ENCODE results near the gene CCL15. TPM values are rescaled to one million over a fixed set of nuclear protein-coding genes. Genes with fewer than 3 reads are reported as not detected.
A peak's percentile ranks its signal among the peaks of the same experiment; 100 is the strongest.

Gene CCL15, protein sequence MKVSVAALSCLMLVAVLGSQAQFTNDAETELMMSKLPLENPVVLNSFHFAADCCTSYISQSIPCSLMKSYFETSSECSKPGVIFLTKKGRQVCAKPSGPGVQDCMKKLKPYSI
- not detected for total RNA-seq
- under 1 TPM; 0.15 to 0.20 (median 0.19) TPM for polyA plus RNA-seq
- long read RNA-seq, donor 1, partial matches to known transcripts = 0 of 1 reads
- long read RNA-seq, donor 1, other reads (novel, unspliced or antisense) = 0 of 1 reads
- long read RNA-seq, donor 2 = 0 reads

DNA sequence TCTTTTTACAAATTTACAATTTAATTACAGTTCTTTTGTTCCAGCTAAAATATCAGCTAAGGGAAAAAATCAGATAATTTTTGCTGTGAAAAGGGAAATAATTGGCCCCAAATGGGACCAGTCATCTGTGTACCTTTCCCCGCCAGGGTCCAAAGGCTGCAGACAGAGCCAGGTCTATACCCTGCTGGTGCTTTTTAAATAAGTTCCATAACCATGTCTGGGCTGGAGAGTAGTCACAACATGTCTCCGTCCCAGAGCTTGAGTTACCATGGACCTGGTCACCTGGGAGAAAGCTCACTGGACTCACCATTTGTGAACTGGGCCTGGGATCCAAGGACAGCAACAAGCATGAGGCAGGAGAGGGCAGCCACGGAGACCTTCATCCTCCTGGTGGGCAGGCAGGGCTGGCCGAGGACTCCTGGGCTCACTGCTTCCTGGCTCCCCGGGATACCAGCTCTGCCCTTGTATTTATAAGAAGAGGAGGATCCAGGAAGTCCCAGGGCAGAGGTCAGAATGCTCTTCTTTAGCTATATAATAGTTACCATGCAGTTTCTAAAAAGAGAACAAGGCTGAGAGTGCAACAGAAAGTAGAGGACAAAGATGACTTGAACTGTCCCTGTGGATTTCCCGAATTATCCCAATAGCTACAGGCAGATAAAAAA is at the start of gene CCL15:
CCL15 (minus strand) TSS at position 444 of the 662 bp plus-strand sequence; CDS start at position 383, 61 bp downstream.
- Histone ChIP-seq H3K4me3 (no peak within 1 kb of the TSS), H3K27me3 (replicated peaks in 1 of 7) (no peaks in the 10 kb centered on the region), H3K9me3 (no peaks in the 10 kb centered on the region), H3K27ac (peak within 1 kb of the TSS in 2 of 8 donors; percentile 9 to 28), H3K4me1 (peaks cover 3 to 32% (median 18%) of the 10 kb centered on the region in 6 donors), H3K36me3 (no peaks in the 10 kb centered on the region)
- TF ChIP-seq, protein P1, sequence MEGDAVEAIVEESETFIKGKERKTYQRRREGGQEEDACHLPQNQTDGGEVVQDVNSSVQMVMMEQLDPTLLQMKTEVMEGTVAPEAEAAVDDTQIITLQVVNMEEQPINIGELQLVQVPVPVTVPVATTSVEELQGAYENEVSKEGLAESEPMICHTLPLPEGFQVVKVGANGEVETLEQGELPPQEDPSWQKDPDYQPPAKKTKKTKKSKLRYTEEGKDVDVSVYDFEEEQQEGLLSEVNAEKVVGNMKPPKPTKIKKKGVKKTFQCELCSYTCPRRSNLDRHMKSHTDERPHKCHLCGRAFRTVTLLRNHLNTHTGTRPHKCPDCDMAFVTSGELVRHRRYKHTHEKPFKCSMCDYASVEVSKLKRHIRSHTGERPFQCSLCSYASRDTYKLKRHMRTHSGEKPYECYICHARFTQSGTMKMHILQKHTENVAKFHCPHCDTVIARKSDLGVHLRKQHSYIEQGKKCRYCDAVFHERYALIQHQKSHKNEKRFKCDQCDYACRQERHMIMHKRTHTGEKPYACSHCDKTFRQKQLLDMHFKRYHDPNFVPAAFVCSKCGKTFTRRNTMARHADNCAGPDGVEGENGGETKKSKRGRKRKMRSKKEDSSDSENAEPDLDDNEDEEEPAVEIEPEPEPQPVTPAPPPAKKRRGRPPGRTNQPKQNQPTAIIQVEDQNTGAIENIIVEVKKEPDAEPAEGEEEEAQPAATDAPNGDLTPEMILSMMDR (IDR thresholded peaks at IDR 0.05 in 8 of 11, conservative IDR thresholded peaks at IDR 0.05 in 3 of 11) = no peak
- no peak for TF ChIP-seq POLR2AphosphoS5 (IDR thresholded peaks at IDR 0.05)
- no peak for TF ChIP-seq POLR2A (IDR thresholded peaks at IDR 0.05)
- intact Hi-C loops (cut with DNase I; ENCODE audit: low total_unique reads) = no loop called here
- WGBS, 5 donors = 65 to 80% (median 71%) methylated on average over 6 of the region's 6 CpGs
- no peak for DNase-seq

DNA sequence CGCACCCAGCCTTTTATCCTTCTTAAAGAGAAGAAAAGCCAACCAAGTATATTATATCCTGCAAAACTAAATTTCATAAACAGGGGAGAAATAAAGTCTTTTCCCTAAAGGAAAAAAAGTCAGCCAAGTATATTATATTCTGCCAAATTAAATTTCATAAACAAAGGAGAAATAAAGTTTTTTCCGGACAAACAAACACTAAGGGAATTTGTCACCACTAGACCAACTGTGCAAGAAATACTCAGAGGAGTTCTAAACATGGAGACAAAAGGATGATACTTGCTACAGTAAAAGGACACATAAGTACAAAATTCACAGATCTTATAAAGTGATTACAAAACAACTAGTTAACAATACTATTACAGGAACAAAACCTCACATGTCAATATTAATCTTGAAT is 48.3 kb upstream of the CCL15 start:
- intact Hi-C loops (cut with DNase I; ENCODE audit: low total_unique reads) = no loop called here
- WGBS, 5 donors = 98 to 100% (median 100%) methylated on average over 2 of the region's 2 CpGs
- DNase-seq = no peak

DNA sequence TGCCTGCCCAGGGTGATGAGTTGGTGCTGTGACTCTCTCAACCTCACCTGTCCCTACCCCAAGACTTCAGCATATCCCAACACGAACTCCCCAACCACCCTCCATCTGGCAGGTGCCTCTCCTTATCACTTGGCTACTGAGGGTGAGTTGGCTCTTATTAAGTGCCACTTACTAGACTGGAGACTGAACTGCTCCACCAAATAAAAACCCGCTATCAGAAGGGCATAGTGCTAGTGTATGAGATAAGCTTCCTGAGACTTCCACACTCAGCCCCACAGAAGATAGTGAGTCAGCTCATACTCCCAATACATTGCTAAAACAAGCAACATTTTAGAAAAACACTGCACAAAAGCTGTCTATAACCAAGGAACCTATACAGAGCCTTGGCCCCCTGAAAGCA is 46.7 kb upstream of the CCL15 start:
- H3K4me1 ChIP-seq = no peaks in the 10 kb centered on the region
- H3K4me3 ChIP-seq = no peak overlapping the region
- intact Hi-C loops (cut with DNase I; ENCODE audit: low total_unique reads) = no loop called here
- no peaks in the 10 kb centered on the region for H3K36me3 ChIP-seq
- H3K27me3 ChIP-seq (replicated peaks in 1 of 7) = peaks cover 0 to 12% (median 0%) of the 10 kb centered on the region in 7 donors
- peaks cover 0 to 44% (median 39%) of the 10 kb centered on the region in 8 donors for H3K9me3 ChIP-seq
- no peak overlapping the region for H3K27ac ChIP-seq
- DNase-seq = no peak
- 59 to 100% (median 87%) methylated on average over 2 of the region's 2 CpGs for WGBS, 5 donors
- TF ChIP-seq, protein P1 (IDR thresholded peaks at IDR 0.05 in 8 of 11, conservative IDR thresholded peaks at IDR 0.05 in 3 of 11) = no peak
- TF ChIP-seq POLR2AphosphoS5 (IDR thresholded peaks at IDR 0.05) (no peak), POLR2A (IDR thresholded peaks at IDR 0.05) (no peak)

More for the DNA sequence above, 48.3 kb upstream of the CCL15 start:
- Histone ChIP-seq H3K27ac (no peak overlapping the region), H3K27me3 (replicated peaks in 1 of 7) (peaks cover 0 to 12% (median 0%) of the 10 kb centered on the region in 7 donors), H3K4me3 (no peak overlapping the region), H3K4me1 (no peaks in the 10 kb centered on the region), H3K9me3 (peaks cover 0 to 44% (median 39%) of the 10 kb centered on the region in 8 donors), H3K36me3 (no peaks in the 10 kb centered on the region)
- TF ChIP-seq POLR2A (IDR thresholded peaks at IDR 0.05) (no peak), POLR2AphosphoS5 (IDR thresholded peaks at IDR 0.05) (no peak)
- TF ChIP-seq, protein P1 (IDR thresholded peaks at IDR 0.05 in 8 of 11, conservative IDR thresholded peaks at IDR 0.05 in 3 of 11) = no peak

DNA sequence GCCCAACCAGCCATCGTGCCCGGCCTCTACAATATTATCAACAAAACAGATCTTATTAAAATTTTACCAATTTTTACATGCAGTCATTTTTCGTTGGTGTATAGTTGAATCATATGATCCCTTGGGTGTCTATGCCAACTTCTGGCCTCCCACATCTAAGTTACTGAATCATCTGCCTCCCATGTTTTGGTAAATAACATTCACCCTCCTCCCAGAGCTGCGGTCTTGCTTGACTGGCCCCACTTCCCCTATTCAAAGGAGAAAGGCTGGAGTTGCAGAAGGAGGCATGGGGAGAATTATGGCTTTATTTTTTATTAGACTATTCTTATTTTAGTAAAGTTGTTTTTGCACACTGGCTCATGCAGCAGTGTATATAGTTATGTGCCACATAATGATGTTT is 34.9 kb upstream of the CCL15 start:
- Histone ChIP-seq H3K27ac (no peak overlapping the region), H3K27me3 (replicated peaks in 1 of 7) (peaks cover 0 to 5% (median 0%) of the 10 kb centered on the region in 7 donors), H3K4me1 (peaks cover 0 to 24% (median 10%) of the 10 kb centered on the region in 6 donors), H3K9me3 (no peaks in the 10 kb centered on the region), H3K36me3 (no peaks in the 10 kb centered on the region), H3K4me3 (no peak overlapping the region)
- TF ChIP-seq POLR2A (IDR thresholded peaks at IDR 0.05) (no peak), POLR2AphosphoS5 (IDR thresholded peaks at IDR 0.05) (no peak)
- TF ChIP-seq, protein P1 (IDR thresholded peaks at IDR 0.05 in 8 of 11, conservative IDR thresholded peaks at IDR 0.05 in 3 of 11) = no peak
- DNase-seq = no peak
- intact Hi-C loops (cut with DNase I; ENCODE audit: low total_unique reads) = no loop called here
- WGBS, 5 donors = 62 to 79% (median 67%) methylated on average over 4 of the region's 4 CpGs
